HG03565 (cell line): ENCODE measurements around the gene SLC35A5.

Source experiments
- ATAC-seq: cut with Tn5 transposase; IDR thresholded peaks from one replicate; pipeline ENCODE4 v1.9.1; 2021; ENCODE audit warnings: mild to moderate bottlenecking, moderate library complexity; ENCODE audit not compliant: unreplicated experiment

Gene SLC35A5

GRCh38 chr3:112569265-112569664 lies 7.4 kb downstream of the SLC35A5 start:
- no peak for ATAC-seq

DNA sequence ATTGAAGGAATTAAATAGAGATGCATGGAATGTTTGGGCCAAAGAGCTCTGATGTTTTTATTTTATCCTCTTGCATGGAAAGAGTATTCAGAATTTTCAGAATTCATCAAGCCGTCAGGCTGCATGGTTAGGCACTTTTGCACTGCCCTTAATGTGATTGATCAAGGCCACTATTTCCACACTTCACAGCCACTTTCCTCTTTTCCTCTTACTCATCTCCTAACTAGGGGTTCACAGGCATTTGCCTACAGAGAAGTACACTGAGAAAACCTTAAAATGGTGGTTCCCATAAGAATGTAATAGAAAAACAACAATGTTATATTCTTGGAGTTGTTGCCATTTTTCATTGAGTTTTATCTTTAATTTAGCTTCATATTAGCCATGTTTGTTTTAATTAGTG lies 10.9 kb downstream of the SLC35A5 start:
- ATAC-seq: no peak

- no peak for ATAC-seq
Observed at GRCh38 chr3:112579232-112579631, 17.4 kb downstream of the SLC35A5 start.

DNA sequence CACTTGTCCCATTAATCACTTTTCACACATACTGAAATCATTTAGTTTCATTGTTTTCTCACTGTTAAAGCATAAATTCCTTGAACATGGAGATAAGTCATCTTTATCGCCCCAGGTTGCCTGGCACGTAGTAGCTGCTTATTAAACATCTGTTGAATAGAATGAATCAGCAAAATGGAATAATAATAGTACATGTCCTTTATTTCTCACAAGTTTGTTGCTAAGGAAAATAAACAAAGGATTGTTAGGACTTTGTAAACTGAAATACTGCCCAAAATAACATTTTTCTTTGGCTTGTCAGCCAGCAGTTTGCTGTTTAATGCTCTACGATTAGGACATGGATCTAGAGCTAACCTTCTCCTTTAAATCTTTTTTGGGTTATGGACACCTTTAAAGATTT lies 17.9 kb downstream of the SLC35A5 start:
- no peak for ATAC-seq

DNA sequence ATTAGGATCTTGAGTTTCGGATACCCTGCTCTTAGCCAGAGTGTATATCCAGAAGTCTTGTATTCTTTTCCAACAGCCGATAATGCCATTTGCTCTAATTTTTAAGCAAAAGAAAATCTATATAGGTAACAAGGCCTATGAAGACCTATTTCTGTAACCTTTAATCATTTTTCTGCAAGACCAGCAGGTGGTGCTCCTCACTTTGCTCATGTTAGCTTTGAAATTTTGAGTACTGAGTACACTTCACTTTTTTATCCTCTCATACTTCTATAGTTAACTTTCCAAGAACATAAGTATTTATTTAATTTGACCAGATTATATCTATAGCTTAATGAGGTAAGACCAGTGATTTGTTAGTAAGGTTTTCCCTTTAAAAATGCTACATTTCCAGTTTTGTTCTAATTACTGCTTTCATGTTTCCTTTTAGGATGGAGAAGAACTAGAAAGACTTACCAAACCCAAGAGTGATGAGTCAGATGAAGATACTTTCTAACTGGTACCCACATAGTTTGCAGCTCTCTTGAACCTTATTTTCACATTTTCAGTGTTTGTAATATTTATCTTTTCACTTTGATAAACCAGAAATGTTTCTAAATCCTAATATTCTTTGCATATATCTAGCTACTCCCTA lies 20.5 kb downstream of the SLC35A5 start:
- ATAC-seq: no peak

GRCh38 chr3:112583105-112583504 lies 21.3 kb downstream of the SLC35A5 start:
- no peak for ATAC-seq

DNA sequence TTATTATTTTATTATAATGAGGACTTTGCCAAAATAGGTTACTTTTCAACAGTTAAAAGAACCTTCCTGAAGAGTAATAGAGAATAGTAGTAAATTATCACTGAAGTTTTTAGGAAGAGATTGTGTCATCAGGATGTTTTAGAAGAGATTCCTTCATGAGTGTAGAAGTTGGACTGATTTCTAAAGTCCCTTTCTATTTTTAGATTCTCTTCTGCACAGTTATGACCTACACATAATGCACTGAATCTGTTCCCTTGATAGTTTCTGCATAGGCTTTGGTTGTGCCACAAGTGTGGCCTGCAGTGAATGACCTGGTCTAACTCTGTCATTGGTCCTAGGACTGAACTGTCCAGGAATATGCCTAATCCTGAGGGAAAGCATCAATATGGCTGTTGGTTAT lies 23.9 kb downstream of the SLC35A5 start:
- no peak for ATAC-seq

- no peak for ATAC-seq
Observed at GRCh38 chr3:112587336-112587735, 25.5 kb downstream of the SLC35A5 start.

DNA sequence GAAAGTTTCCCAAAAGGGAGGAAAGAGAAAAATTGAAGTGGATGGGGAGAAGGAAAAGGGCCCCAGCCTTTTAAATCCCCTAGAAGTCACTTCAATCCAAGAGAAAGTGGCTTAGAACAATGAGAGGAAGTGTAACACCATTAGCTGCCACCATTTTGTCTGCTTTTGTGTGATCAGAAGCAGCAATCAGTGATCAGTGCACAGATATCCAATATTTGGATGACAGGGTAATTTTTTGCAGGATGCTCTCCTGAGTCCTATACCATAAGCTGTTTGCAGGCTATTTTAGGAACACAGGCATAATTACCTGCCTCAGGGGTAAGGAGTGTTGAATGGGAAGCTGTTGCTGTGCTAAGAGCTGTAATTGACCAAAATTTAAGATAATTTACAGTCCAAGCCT lies 31.4 kb downstream of the SLC35A5 start:
- no peak for ATAC-seq

DNA sequence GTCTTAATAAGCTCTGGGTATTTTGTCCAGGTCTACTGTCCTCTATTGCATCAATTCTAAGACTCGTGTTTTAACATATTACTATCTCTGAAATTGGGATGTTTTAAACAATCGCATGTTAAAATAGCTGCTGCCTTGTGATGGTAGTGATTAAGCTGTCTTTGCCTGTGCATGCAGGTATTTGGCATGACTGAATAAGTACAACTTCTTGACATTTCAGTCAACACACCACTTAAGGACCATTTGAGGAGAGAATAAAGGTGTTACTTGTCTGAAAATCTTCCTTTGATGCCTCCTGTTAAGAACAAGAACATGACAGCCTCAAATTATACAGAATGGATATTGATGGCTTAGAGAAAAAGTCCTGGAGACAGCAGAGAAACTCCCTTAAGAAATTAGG lies 33.0 kb downstream of the SLC35A5 start:
- ATAC-seq: no peak

DNA sequence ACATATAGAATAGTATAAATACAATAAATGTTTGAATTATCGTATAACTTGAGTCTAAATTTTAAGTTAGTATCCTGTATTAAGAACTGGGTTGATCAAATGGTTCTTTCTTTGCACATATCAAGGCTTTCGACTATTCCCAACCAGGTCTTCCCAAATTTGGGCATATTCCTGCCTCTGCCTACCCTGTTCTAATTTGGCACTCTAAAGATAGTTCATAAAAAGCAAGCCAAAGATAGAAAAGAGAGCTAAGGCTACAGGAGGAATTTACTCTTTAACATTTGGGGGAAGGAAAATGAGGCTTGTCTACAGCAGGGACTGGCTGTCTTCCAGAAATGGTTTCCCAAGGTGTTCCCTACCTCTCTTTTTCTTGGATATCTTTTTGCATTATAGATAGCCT lies 36.1 kb downstream of the SLC35A5 start:
- no peak for ATAC-seq

DNA sequence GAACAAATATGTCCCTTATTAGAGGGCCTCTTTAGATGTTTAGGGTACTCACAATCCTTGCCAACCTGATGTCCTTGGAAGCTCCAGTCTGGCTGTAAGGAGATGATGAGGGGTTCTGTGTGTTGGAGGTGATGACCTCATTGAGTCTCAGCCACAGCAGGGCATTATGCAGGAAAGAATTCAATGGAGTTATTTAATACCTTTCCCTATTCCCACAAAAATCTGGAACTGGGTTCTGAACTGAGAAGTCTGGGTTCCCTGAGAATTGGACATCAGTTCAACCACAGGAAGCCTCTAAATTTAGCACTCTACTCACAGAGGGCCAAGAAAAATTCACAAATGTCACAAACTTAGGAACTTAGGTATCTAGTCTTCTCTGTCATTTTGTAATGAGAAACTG lies 36.9 kb downstream of the SLC35A5 start:
- no peak for ATAC-seq

DNA sequence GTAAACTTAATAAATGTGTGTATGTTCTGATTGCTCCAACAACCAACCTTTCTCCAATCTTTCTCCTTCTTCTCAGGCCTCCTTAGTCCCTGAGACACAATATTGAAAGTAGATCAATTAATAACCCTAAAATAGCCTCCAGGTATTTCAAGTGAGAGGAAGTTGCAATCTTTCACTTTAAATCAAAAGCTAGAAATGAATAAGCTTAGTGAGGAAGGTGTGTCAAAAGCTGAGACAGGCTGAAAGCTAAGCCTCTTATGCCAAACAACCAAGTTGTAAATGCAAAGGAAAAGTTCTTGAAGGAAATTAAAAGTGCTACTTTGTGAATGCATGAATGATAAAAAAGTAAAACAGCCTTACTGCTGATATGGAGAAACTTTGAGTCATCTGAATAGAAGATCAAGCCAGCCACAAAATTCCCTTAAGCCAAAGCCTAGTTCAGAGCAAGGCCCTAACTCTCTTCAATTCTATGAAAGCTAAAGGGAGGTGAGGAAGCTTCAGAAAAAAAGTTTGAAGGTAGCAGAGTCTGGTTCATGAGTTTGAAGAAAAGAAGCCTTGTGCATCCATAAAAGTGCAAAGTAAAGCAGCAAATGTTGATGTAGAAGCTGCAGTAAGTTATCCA lies 40.5 kb downstream of the SLC35A5 start:
- peak; percentile 82 for ATAC-seq

DNA sequence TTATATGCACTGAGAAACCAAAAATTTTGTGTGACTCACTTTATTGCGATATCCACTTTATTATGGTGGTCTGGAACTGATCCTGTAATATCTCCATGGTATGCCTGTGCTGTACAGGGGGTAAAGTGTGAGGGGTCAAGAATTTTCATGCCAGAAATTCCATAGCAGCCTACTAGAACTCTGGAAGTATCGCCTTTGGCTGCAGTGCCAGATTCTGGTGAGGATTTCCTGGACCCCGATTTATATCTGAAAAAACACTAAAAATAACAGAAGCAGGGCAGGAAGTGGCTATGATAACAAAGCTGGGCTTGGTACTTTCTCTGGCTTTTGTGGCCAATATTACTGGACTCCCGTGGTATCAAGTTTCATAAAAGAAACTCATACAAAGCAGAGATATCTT lies 42.7 kb downstream of the SLC35A5 start:
- ATAC-seq: no peak

- ATAC-seq: no peak
Observed at GRCh38 chr3:112605285-112605684, 43.4 kb downstream of the SLC35A5 start.

DNA sequence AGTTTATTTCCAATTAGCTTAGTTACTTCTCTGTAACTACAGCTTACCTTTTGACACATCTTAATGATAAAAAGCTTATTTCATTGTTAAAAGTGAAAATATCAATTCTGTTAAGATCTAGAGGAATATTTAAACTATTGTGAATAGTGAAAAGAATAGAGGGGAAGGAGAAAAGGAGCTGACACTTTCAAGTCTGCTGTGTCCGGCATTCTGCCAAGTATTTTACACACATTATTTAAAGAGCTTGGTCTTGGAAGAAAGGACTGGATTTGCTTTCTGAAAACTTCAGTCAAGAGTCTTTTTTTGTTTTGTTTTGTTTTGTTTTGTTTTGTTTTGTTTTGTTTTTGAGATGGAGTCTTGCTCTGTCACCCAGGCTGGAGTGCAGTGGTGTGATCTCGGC lies 44.3 kb downstream of the SLC35A5 start:
- ATAC-seq: no peak

- ATAC-seq: no peak
Observed at GRCh38 chr3:112607863-112608262, 46.0 kb downstream of the SLC35A5 start.

GRCh38 chr3:112610121-112610520 lies 48.3 kb downstream of the SLC35A5 start:
- no peak for ATAC-seq

- no peak for ATAC-seq
Observed at GRCh38 chr3:112611752-112612515, 50.1 kb downstream of the SLC35A5 start.

DNA sequence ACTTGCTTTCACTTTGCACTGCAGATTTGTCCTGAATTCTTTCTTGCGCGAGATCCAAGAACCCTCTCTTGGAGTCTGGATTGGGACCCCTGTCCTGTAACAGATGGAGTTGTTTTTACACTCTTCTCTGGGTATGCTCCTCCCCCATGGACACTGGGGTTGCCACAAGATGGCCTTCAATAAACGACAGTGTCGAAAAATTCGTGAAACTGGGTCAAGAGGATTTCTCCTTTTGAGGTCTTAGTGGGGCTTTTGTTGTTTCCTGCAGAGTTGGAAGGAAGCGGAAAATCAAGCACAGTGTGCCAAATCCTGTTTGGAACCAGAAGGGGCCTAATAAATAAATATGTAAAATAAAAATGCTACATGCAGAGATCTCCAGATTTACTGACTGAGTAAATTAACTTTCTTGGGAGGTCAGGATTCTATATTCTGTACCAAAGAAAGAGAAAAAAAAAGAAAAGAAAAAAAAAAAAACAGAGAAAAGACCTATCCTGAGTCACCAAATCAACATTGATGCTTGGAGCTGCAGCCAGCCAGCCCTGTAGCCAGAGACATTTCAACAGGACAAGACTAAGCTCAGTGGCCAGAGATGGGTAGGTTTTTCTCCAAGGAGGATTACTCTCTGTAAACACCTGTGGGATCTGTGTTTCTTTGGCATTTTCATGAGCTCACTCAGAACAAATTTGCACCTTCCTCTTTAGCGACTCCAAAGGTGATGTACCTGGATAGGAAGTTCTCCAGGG lies 54.3 kb downstream of the SLC35A5 start:
- ATAC-seq: no peak

- ATAC-seq: no peak
Observed at GRCh38 chr3:112617285-112617684, 55.4 kb downstream of the SLC35A5 start.

- no peak for ATAC-seq
Observed at GRCh38 chr3:112619295-112619694, 57.5 kb downstream of the SLC35A5 start.
